Stimulated activated CD8-positive, alpha-beta memory T cell treated with anti-CD3 and anti-CD28 coated beads, Interleukin-4, amount 100 ng/mL, for 4 hours (primary cell): ENCODE measurements around the gene ZNF48.

ENCODE experiments used
- DNase-seq, 2 donors: peaks; one replicate each; pipeline ENCODE4 v3.0.0-alpha.2; 2020; ENCODE audit warnings: low read depth in 2 of 2, low spot score in 1 of 2

The ZNF48 gene

DNA sequence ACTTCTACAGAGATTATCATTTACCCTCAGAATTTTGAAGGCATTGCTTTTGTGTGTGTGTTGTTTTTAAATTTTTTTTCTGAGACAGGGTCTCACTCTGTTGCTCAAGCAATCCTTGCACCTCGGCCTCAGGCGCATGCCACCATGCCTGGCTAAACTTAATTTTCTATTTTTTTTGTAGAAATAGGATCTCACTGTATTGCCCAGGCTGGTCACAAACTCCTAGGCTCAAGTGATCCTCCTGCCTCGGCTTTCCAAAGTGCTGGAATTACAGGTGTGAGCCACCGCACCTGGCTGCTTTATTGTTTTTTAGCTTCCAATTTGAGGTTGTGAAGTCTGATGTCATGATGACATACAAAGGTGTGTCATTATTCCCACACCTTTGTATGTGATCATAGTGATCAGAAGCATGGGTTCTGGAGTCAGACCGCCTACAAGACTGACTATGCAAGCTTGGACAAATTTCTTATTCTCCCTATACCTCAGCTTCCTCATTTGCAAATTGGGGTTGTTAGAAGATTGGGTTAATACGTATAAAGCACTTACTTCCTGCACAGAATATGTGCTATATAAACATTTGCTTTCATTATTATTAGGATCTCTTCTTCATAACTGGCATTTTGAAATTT, 44.6 kb downstream of the ZNF48 start:
- DNase-seq: no peak

DNA sequence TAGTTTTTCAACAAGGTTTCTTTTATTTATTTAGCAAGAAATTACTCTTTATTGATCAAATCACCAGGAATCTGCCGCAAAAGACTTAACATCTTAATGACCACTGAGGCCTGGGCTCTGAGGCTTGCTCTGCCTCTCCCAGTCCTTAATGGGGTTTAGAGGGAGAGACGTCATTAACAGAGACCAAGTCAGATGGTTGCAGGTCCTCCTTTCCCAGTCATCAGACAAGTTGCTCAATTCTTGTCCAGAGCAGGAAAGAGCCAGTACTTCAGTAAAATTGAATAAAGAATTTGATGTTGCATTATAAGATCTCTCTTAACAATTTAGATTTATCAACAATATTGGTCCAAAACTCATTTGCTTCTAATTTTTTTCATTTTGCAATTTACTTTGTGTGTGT, 48.4 kb downstream of the ZNF48 start:
- DNase-seq: no peak

DNA sequence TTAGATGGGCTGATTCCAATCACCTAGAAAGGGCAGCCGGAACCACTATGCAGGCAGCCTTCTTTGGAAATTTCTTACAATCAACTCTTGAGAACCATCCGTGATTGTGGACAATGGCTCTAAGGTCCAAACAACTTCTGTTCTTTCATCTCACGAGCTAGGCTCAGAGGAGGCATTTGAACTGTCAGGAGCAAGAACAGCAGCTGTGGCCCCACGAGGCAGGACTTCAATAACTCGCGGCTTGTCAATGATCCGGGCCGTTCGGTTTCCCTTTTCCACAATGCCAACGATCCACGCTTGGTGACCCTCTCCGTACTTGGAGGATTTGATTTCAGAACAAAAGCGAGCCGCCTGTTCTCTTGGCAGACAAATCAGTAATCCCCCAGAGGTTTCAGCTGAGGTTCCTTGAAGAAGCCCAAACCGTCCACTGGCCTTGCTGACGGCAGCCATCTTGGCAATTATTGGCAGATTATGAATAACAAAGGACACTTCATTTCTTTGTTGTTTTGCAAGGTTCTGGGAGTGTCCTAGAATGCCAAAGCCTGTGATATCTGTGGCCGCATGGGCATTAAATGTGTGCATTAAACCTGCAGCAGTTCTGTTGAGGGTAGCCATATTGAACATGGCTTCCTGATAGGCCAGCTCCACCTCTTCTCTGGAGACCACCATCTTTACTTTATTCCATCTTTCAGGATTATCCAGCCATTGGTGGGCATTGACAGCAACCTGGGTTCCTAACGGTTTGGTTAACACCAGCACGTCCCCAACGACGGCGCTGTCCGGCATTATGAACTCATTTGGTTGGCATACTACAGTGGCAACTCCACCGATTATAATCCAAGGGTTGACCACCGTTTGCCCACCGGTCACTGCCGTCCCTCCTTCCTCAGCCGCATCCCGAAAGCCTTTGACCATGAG, 49.3 kb downstream of the ZNF48 start:
- no peak for DNase-seq

DNA sequence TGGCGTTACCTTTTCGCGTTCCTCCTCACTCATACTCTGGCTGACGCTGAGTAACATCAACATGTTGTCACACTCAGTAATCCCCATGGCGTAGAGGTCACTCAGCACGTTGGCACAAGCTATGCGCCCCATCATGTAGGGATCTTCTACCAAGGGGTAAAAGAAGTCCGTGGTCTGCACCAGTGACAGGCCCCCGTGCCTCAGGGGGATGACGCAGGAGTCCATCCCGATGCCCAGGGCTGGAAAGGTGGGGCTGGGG, 49.9 kb downstream of the ZNF48 start:
- DNase-seq: no peak

DNA sequence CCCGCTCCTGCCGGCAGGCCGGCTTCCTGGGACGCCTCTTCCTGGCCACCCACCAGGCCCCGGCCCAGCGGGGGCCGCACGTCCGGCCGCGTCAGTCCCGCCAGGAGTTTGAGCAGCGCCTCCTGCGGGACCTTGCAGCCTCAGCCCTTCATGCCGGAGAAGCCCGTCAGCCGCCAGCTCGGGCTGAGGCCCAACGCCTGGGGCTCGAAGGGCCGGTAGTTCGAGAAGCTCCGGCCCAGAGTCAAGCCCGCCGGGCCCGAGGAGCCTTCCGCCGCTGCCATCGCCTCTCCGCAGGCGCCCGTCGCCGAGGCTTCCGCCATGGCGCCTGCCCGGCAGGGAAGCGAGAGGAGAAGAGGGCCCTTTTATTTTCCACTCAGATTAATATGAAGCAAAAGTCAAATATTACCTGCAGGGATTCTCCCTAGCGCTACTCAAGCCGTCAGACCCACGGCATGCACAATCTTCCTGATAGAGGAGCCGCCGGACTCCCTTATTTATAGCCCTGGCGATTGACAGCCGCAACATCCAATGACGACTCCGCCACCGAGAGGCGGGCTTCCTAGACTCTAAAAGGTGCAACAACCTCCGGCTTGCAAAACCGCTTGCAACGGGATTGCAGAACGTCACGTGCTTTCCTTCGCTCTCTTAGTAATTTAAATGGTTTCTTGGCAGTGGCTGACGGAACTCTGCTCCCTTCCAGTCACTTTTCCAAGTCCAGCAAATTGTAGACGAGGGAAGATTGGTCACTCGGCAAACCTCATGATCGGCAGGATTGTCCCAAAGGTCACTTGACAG, 50.4 kb downstream of the ZNF48 start, which contains the start of gene SEPHS2:
TSS of gene SEPHS2 (minus strand) at position 467 of the 795 bp plus-strand sequence. CDS start at position 320, 147 bp downstream.
- peak; percentile 89 to 94 for DNase-seq

DNA sequence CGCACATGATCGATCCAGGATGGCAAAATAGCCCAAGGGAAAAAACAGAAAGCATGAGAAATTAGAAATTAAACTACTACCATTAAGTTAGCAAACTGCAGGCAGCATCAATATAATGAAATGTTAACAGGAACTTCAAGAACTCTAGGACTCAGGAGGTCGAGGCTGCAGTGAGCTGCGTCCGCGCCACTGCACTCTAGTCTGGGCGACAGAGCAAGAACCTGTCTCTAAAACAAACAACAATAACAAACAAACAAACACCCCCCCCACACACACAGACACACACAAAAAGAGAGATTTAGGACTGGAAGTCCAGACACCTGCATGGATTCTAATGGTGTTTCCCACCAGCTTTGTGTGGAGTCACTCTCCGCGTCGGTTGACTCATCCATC, 51.0 kb downstream of the ZNF48 start:
- no peak for DNase-seq

DNA sequence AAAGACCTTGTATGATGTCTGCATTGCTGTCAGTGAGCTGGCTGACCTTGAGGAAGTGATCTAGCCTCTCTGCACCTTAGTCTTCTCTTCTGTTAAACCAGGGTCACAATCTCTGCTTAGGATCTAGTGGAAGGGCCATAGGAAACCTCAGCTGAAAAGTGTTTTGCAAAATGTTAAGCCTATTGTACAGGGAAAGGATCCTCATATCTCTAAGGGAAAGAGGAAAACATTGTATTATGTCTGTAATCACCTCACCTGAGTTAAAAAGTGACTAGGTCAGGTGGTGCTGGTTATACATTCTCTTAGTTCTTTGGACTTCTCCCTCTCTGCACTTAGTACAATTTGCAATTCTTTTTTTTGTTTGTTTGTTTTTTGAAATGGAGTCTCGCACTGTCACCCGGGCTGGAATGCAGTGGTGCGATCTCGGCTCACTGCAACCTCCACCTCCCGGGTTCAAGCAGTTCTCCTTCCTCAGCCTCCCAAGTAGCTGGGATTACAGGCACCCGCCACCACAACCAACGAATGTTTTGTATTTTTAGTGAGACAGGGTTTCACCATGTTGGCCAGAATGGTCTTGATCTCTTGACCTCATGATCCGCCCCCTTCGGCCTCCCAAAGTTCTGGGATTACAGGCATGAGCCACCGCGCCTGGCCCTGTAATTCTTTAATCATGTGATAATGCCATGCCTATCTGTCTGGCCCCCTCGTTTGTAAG, 52.4 kb downstream of the ZNF48 start:
- no peak for DNase-seq

DNA sequence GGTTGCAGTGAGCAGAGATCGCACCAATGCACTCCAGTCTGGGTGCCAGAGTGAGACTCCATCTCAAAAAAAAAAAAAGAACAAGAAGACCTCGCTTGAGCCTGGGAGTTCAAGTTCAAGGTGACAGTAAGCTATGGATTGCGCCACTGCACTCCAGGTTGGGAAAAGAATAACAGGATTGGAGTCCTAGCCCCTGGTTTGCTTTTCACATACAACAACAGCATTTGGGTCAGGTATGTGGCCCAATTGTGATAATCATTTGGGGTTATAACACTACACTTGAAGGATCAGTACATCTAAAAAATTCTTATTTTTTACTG, 53.9 kb downstream of the ZNF48 start:
- DNase-seq: no peak
